NCI-H2081 (cell line): ENCODE results near the gene CAMK2D.
"Not testable (repeated sequence)": the region's sequence is repeated elsewhere in the genome, so short reads cannot be mapped to it uniquely, and the experiment has no call there.

Source experiments
- DNase-seq, 2 experiments: peaks; one replicate each; lab custom pipeline; 2025; lab: John Stamatoyannopoulos, UW

The CAMK2D gene

DNA sequence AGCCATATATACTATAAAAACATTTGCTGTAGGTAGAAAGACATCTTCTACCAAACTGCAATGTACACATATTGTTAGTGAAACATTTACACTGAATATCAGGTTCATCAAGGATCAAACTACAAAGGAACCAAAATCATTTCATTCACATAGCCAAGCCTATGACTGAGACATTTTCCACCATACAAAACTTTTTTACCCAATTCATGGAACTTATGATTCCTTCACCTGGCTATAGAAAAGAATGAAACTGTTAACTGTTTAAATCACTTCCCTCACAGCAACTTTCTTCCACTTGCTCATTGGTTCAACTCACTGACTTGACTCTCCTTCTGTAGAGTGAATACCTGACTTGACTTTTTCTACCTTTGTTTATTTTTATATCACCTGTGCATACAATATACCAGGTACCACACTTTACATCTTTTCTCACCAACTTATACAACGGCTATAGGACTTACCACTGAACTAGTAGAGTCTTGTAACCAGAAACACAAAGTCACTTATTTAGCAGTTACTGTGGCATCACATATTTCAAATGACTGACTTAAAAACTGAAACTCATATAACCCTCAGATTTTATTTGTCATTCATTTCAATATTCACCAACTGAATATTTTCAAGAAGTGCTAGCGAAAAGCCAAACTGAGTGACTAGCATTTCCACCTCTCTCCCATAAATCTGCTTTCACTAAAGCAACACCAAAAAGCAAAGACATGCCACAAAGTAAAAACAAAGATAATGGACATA lies 30.9 kb downstream of the CAMK2D start:
- no peak for DNase-seq

- DNase-seq: no peak
These were observed 33.7 kb downstream of the CAMK2D start for GRCh38 chr4:113727802-113728201.

- no peak for DNase-seq
These were observed 35.6 kb downstream of the CAMK2D start for GRCh38 chr4:113725963-113726362.

DNA sequence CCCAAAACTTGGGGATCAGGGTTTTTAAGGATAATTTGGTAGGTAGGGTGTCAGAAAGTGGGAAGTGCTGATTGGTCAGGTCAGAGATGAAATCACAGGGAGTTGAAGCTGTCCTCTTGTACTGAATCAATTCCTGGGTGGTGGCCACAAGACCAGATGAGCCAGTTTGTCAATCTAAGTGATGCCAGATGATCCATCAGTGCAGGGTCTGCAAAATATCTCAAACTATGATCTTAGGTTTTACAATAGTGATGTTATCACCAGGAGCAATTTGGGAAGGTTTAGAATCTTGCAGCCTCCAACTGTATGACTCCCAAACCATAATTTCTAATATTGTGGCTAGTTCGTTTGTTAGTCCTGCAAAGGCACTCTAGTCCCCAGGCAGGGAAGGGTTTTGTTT lies 43.3 kb downstream of the CAMK2D start:
- DNase-seq: no peak

- DNase-seq: no peak
These were observed 49.5 kb downstream of the CAMK2D start for GRCh38 chr4:113711883-113712662.

- DNase-seq: no peak
These were observed 53.3 kb downstream of the CAMK2D start for GRCh38 chr4:113708250-113708649.

DNA sequence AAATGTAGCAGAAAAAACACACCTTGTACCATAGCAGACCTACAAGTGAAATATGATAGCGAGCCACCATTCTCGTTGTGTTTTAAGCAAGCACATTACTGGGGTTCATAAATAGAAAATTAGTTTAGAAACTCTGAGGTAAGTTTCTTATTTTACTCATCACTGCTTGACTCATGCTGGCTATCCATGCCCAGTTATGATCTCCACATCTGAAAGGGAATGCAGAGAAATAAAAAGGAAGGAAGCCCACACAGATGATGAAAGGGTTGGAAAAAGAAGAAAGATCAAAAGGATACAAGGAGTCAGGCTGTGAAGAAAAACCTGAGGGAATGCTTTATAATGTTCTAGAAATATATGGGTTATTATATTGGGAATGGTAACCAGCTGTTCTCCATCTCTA lies 54.5 kb downstream of the CAMK2D start:
- no peak for DNase-seq

GRCh38 chr4:113705097-113705496 lies 56.4 kb downstream of the CAMK2D start:
- DNase-seq: not testable (repeated sequence)

DNA sequence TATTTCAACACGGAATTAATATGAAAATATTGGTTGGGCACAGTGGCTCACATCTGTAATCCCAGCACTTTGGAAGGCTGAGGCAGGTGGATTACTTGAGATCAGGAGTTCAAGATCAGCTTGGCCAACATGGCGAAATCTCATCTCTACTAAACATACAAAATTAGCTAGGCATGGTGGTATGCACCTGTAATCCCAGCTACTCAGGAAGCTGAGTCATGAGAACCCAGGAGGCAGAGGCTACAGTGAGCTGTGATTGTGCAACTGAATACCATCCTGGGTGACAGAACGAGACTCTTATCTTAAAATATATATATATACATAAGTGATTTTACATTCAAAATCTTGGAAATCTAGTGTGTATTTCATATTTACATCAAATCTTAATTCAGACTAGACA lies 58.9 kb downstream of the CAMK2D start:
- DNase-seq: not testable (repeated sequence)

DNA sequence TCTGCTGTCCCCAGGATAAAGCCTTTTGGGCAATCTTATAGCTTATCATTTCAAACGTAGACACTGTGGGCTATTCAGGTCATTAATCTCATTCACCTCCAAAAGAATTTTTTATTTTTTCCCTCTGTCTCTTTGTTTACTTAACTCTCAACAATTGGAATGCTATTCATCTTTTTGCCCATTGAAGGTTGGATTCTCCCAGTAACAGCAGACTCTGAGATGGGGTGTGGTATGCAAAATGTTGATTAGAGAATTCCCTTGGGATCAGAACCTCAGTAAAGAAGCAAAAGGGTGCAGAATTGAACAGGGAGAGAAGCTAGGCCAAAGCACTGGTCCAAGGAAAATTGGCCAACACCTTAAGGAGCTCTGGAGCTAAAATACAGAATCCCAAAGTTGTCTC lies 60.4 kb downstream of the CAMK2D start:
- DNase-seq: no peak

DNA sequence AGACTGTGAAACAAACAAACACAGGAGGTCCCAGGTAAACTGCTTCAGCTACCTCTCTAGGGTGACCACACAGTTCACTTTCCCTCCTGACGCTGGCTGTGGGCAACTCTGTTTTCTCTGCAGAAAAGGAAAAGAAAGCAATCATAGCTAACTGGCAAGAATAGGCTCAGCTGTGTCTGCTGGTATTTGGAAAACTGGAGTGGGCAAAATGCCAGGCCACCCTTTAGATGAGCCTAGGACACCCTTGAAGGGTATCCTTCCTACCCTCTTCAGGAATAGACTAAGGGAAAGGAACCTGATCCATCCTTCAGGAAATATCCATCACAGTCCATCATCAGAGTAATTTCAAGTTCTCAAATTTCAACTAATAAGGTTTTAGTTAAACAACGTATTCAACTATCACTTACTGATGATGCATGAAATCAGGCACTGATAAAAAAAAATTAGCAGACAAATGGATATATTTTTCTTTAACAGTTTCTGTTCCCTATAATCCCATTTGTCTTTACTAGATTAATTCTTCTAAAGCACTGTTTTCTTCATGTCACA lies 60.9 kb downstream of the CAMK2D start:
- DNase-seq: no peak

- DNase-seq: no peak
These were observed 61.8 kb downstream of the CAMK2D start for GRCh38 chr4:113699772-113700171.

DNA sequence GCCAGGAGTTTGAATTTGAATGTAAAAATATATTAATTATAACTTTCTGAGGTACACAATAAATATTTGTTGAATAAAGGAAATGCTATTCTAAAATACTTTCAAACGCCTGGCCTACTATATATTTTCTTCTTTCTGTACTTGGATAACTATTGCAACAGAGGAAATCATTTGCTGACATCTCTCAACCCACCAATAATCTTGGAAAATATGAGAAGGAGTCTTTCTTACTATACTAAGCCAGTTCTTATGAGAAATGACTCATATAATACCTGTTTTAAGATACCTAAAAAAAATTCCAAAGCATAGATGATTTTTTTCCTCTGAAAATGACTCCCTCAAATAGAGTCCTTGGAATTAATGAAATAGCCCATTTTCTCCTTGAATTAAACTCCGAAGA lies 64.1 kb downstream of the CAMK2D start:
- DNase-seq: no peak

- no peak for DNase-seq
These were observed 66.0 kb downstream of the CAMK2D start for GRCh38 chr4:113695328-113696169.

DNA sequence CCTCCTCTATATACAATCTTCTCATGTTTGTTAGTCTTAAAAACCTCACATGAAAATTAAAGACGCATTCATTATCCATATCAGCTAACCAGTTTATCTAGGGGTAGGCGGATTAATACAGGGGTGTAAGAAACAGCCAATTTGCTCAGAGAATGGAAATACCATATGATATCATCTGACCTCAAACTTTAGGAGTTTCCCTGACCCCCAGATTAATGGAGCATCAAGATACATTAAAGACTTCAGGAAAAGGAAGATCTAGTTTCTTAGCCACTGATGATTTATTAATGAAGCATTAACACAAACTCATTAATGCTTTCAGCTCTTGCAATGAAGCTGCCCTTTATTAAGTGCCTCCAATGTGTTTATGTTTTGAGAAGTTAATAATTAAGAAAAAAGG lies 67.5 kb downstream of the CAMK2D start:
- no peak for DNase-seq

DNA sequence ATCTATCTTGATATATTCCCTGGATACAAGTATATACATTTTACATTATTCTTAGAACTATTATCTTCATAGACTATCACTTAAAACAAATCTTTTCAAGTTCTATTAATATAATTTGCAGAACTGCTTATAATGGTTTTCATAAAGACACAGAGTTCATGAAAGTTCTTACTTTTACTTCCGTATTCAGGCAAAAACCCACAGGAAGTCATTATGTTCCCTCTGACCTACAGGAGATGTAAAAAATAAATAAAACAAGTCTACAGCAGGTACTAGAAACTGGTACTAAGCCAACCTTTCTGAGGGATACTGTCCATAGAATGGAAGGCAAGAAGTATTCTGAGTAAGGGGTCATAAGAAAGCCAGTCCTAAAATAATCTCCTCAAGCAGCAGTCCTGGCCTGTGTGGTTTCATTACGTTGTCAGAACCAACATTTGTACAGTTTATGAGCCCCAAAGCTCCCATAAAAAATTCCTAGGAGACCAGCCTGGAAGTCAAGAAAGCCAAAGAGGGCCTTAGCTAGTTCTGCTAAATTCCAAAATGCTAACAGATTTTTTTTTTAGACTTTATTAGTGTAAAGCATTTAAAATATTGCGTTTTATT lies 68.6 kb downstream of the CAMK2D start:
- DNase-seq: no peak

GRCh38 chr4:113691676-113692075 lies 69.9 kb downstream of the CAMK2D start:
- DNase-seq: no peak

DNA sequence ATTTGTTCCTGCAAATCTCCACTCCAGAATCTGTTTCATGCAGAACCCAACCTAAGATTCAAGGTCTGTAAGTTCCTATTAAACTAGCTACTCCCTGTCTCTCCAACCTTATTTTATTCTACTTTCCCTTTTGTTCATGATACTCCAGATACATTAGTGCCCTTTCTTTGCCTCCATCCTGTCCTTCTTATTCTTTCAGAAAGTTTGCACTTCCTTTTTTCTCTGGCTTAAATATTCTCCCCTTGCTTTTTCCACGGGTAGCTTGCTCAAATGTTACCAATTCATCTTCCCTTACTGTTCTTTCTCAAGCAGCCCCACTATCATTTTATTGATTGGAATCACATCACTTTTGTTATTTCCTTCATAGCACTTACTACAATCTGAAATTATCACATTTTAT lies 72.1 kb downstream of the CAMK2D start:
- DNase-seq: no peak

DNA sequence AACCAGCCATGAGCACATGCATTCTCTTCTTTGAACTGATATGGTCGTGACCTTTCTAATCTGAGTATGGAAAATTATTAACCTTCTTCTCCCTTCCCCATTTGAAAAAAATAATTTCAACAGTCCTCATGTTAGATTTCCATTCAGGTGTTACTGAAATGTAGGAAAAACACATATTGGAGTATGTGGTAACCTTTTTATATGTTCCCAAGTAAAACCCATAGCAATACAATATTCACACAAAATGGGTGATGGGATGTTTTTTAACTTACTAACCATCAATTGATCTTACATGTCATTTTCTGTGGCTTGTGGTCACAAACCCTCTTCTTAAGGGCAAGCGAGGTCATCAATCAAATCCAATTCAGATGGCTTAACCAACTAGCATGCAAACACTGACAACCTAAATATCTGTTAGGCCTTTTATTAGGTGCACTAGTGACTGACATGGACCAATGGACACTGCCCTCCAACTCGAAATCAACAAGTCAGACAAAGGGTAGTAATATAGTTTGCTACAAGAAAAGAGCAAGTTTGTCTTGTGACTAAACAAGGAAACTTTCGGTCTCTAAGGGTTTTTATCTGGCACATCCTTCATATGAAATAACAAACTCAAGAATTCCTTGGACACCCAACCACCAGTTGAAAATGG lies 74.3 kb downstream of the CAMK2D start:
- no peak for DNase-seq

- not testable (repeated sequence) for DNase-seq
These were observed 76.4 kb downstream of the CAMK2D start for GRCh38 chr4:113685157-113685556.

DNA sequence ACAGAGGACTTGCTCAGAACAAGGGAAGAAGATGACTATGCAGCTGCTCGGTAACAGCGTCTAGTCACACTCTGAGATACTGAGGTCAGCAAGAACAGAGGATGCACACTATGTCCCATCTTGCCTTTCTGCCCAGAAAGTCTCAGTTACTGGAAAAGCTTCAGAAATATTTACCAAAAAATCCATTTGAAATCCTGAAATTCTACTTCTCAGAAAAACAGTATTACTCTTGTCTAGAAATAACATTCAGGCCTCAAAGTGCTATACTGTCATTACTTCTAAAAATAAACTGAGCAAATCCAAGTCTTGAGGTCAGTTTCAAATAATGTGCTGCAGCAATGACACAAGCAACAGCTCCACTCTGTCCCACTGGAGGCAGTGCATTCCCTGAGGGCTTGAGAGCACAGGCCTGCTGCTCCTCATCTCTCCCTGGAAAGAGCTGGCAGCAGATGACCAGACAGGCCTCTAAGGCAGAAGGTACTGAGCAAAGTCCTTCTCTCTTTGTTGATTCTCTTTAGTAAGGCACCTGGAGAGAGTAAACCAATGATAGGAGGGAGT lies 76.9 kb downstream of the CAMK2D start:
- DNase-seq: no peak
